A549 treated with AZD2906 at 1 μM for 4 hours (cell line): ENCODE data around the gene MYO15B. TPM values are rescaled to one million over a fixed set of nuclear protein-coding genes. Genes with fewer than 3 reads are reported as not detected.

Experiments used
- total RNA-seq: library from RNA; stranded (reverse); fragments of 200-300 nt; extraction: Qiagen RNA extraction; gene quantifications from 5 replicates; pipeline ENCODE4 v1.2.3, GENCODE V29; 2022

The MYO15B gene
- 28.6 to 53.5 TPM (median 47.2 TPM) in 5 replicates for total RNA-seq

GRCh38 chr17:75587675-75588595 lies at the start of gene MYO15B:
TSS of gene MYO15B (plus strand) at chr17:75587800. CDS start at chr17:75588058, 258 bp downstream.

GRCh38 chr17:75632863-75633485 lies 45.4 kb downstream of the MYO15B start, which contains the start of gene SMIM5:
TSS of gene SMIM5 (plus strand) at chr17:75633434. CDS start at chr17:75640202, 6,768 bp downstream.

GRCh38 chr17:75666959-75667790 lies 79.6 kb downstream of the MYO15B start, which contains the start of the genes RECQL5 and SAP30BP:
TSS of gene RECQL5 (minus strand) at chr17:75667154. CDS start at chr17:75666557, 597 bp downstream.
TSS of gene SAP30BP (plus strand) at chr17:75667338. CDS start at chr17:75667373, 35 bp downstream.

Other genes with a start within 250 kb of the MYO15B start
- 88.0 to 94.9 TPM (median 92.0 TPM) in 5 replicates for gene GRB2, start 182.1 kb upstream of the MYO15B start, total RNA-seq
- 41.6 to 50.3 TPM (median 45.7 TPM) in 5 replicates for gene TMEM94, start 131.2 kb upstream of the MYO15B start, total RNA-seq
- 8.1 to 13.8 TPM (median 10.4 TPM) in 5 replicates for gene CASKIN2, start 72.3 kb upstream of the MYO15B start, total RNA-seq
- gene TSEN54, start 71.3 kb upstream of the MYO15B start, total RNA-seq: 25.9 to 44.4 TPM (median 42.7 TPM) in 5 replicates
- gene LLGL2, start 62.1 kb upstream of the MYO15B start, total RNA-seq: 19.3 to 34.5 TPM (median 33.6 TPM) in 5 replicates
- 0.76 to 1.1 TPM (median 1.0 TPM) in 5 replicates for gene SMIM5, start 45.6 kb downstream of the MYO15B start, total RNA-seq
- 21.4 to 31.4 TPM (median 25.5 TPM) in 5 replicates for gene RECQL5, start 79.4 kb downstream of the MYO15B start, total RNA-seq
- gene SAP30BP, start 79.5 kb downstream of the MYO15B start, total RNA-seq: 124 to 150 TPM (median 132 TPM) in 5 replicates
- gene ITGB4, start 133.7 kb downstream of the MYO15B start, total RNA-seq: 97.0 to 133 TPM (median 117 TPM) in 5 replicates
- gene GALK1, start 177.4 kb downstream of the MYO15B start, total RNA-seq: 55.4 to 89.1 TPM (median 82.7 TPM) in 5 replicates
- gene UNK, start 197.0 kb downstream of the MYO15B start, total RNA-seq: 25.1 to 31.3 TPM (median 28.1 TPM) in 5 replicates